Right renal pelvis (tissue), 4 donors: ENCODE data around the gene CHST1. TPM values are rescaled to one million over a fixed set of nuclear protein-coding genes. Genes with fewer than 3 reads are reported as not detected.

Experiments
- DNase-seq, 4 donors: peaks; one replicate each; pipeline ENCODE4 v3.0.0-alpha.2; 2013; ENCODE audit warnings: low read depth in 4 of 4, low spot score in 3 of 4, missing footprints in 1 of 4
- polyA plus RNA-seq, 4 donors: library from polyadenylated mRNA; unstranded; fragments of 120-200 nt; gene quantifications; one replicate each; pipeline ENCODE4 v1.2.1, GENCODE V29; 2013; ENCODE audit not compliant: insufficient read length in 4 of 4

CHST1 gene
- polyA plus RNA-seq, 4 donors = 6.4 to 13.4 (median 8.0) TPM

GRCh38 chr11:45661439-45662055 is 3.9 kb downstream of the CHST1 start:
- DNase-seq = no peak

- DNase-seq = no peak
These were observed 4.5 kb downstream of the CHST1 start for GRCh38 chr11:45660729-45661438.

GRCh38 chr11:45659818-45660160 is 5.6 kb downstream of the CHST1 start:
- DNase-seq = no peak

- DNase-seq = no peak
These were observed 6.2 kb downstream of the CHST1 start for GRCh38 chr11:45659031-45659817.

- no peak for DNase-seq
These were observed 7.0 kb downstream of the CHST1 start for GRCh38 chr11:45658292-45658991.

GRCh38 chr11:45657496-45658260 is 7.7 kb downstream of the CHST1 start:
- DNase-seq = no peak

- DNase-seq = no peak
These were observed 9.6 kb downstream of the CHST1 start for GRCh38 chr11:45655831-45656230.

- peak in 3 of 4 donors; percentile 66 to 79 (median 68) for DNase-seq
These were observed 10.1 kb downstream of the CHST1 start for GRCh38 chr11:45655347-45655756.

- no peak for DNase-seq
These were observed 10.5 kb downstream of the CHST1 start for GRCh38 chr11:45655012-45655283.

GRCh38 chr11:45654231-45655011 is 11.0 kb downstream of the CHST1 start:
- no peak for DNase-seq

GRCh38 chr11:45653277-45653676 is 12.1 kb downstream of the CHST1 start:
- no peak for DNase-seq

- DNase-seq = no peak
These were observed 12.6 kb downstream of the CHST1 start for GRCh38 chr11:45652781-45653180.

GRCh38 chr11:45651841-45652749 is 13.3 kb downstream of the CHST1 start:
- DNase-seq = no peak

GRCh38 chr11:45651156-45651555 is 14.3 kb downstream of the CHST1 start:
- DNase-seq = no peak

- no peak for DNase-seq
These were observed 15.0 kb downstream of the CHST1 start for GRCh38 chr11:45650166-45651095.

GRCh38 chr11:45649544-45650165 is 15.8 kb downstream of the CHST1 start:
- no peak for DNase-seq

GRCh38 chr11:45648931-45649330 is 16.5 kb downstream of the CHST1 start:
- no peak for DNase-seq
